ENCODE measurements around the gene SLC22A9. TPM values are rescaled to one million over a fixed set of nuclear protein-coding genes. Genes with fewer than 3 reads are reported as not detected.
"Not testable (repeated sequence)": the region's sequence is repeated elsewhere in the genome, so short reads cannot be mapped to it uniquely, and the experiment has no call there.

Gene SLC22A9
- not detected for total RNA-seq

- peaks cover 40% of the 10 kb centered on the region for H3K27me3 Mint-ChIP-seq
- no peak for ATAC-seq
- DNase-seq: no peak
- no peak within 1 kb of the TSS for H3K4me3 Mint-ChIP-seq
- H3K36me3 Mint-ChIP-seq (ENCODE audit: low read depth): no peaks in the 10 kb centered on the region
- H3K4me1 Mint-ChIP-seq: no peaks in the 10 kb centered on the region
- H3K27ac Mint-ChIP-seq: no peak within 1 kb of the TSS
- ChIA-PET POLR2A (no interaction called here), CTCF (no interaction called here)
- no peaks in the 10 kb centered on the region for H3K9me3 Mint-ChIP-seq (ENCODE audit: low read depth)
- intact Hi-C loops (cut with DNase I, micrococcal nuclease): no loop called here
These were observed at the start of gene SLC22A9 for GRCh38 chr11:63369165-63369970. Gene SLC22A9, plus strand, starts transcription at chr11:63369785. Its CDS starts 272 bp downstream, at chr11:63370057.

- Mint-ChIP-seq H3K4me3 (no peak overlapping the region), H3K9me3 (ENCODE audit: low read depth) (peaks cover 24% of the 10 kb centered on the region), H3K27ac (no peak overlapping the region), H3K27me3 (peaks cover 11% of the 10 kb centered on the region), H3K36me3 (ENCODE audit: low read depth) (no peaks in the 10 kb centered on the region), H3K4me1 (no peaks in the 10 kb centered on the region)
- ATAC-seq (no peak), DNase-seq (no peak)
- ChIA-PET POLR2A (no interaction called here), CTCF (no interaction called here)
- intact Hi-C loops (cut with DNase I, micrococcal nuclease): no loop called here
These were observed 47.9 kb upstream of the SLC22A9 start for GRCh38 chr11:63321723-63322122.

- H3K36me3 Mint-ChIP-seq (ENCODE audit: low read depth); H3K27ac Mint-ChIP-seq; DNase-seq; intact Hi-C loops (cut with DNase I, micrococcal nuclease); H3K4me3 Mint-ChIP-seq; POLR2A ChIA-PET; CTCF ChIA-PET; ATAC-seq; H3K4me1 Mint-ChIP-seq: not testable (repeated sequence)
- H3K27me3 Mint-ChIP-seq: peaks cover 32% of the 10 kb centered on the region
- H3K9me3 Mint-ChIP-seq (ENCODE audit: low read depth): peaks cover 10% of the 10 kb centered on the region
These were observed 34.5 kb upstream of the SLC22A9 start for GRCh38 chr11:63335089-63335488.

GRCh38 chr11:63337070-63337469 lies 32.5 kb upstream of the SLC22A9 start:
- no peak for DNase-seq
- Mint-ChIP-seq H3K27me3 (peaks cover 32% of the 10 kb centered on the region), H3K27ac (no peak overlapping the region), H3K36me3 (ENCODE audit: low read depth) (no peaks in the 10 kb centered on the region), H3K4me3 (no peak overlapping the region), H3K9me3 (ENCODE audit: low read depth) (peaks cover 10% of the 10 kb centered on the region), H3K4me1 (no peaks in the 10 kb centered on the region)
- CTCF ChIA-PET: no interaction called here
- intact Hi-C loops (cut with DNase I, micrococcal nuclease): no loop called here
- POLR2A ChIA-PET: no interaction called here
- ATAC-seq: no peak

- Mint-ChIP-seq H3K36me3 (ENCODE audit: low read depth) (no peaks in the 10 kb centered on the region), H3K27ac (no peak overlapping the region), H3K4me1 (no peaks in the 10 kb centered on the region), H3K27me3 (peaks cover 16% of the 10 kb centered on the region), H3K9me3 (ENCODE audit: low read depth) (no peaks in the 10 kb centered on the region), H3K4me3 (no peak overlapping the region)
- ChIA-PET CTCF (no interaction called here), POLR2A (no interaction called here)
- intact Hi-C loops (cut with DNase I, micrococcal nuclease): no loop called here
- ATAC-seq: no peak
- no peak for DNase-seq
These were observed 26.5 kb upstream of the SLC22A9 start for GRCh38 chr11:63343130-63343529.

GRCh38 chr11:63352144-63352543 lies 17.4 kb upstream of the SLC22A9 start:
- ChIA-PET CTCF (no interaction called here), POLR2A (no interaction called here)
- no peak overlapping the region for H3K27ac Mint-ChIP-seq
- DNase-seq: no peak
- no peaks in the 10 kb centered on the region for H3K36me3 Mint-ChIP-seq (ENCODE audit: low read depth)
- intact Hi-C loops (cut with DNase I, micrococcal nuclease): no loop called here
- ATAC-seq: no peak
- H3K4me3 Mint-ChIP-seq: no peak overlapping the region
- no peaks in the 10 kb centered on the region for H3K4me1 Mint-ChIP-seq
- peaks cover 8% of the 10 kb centered on the region for H3K9me3 Mint-ChIP-seq (ENCODE audit: low read depth)
- peaks cover 16% of the 10 kb centered on the region for H3K27me3 Mint-ChIP-seq

GRCh38 chr11:63362196-63362793 lies 7.3 kb upstream of the SLC22A9 start:
- Mint-ChIP-seq H3K4me1 (no peaks in the 10 kb centered on the region), H3K27ac (no peak overlapping the region), H3K4me3 (no peak overlapping the region), H3K36me3 (ENCODE audit: low read depth) (no peaks in the 10 kb centered on the region), H3K9me3 (ENCODE audit: low read depth) (peaks cover 8% of the 10 kb centered on the region), H3K27me3 (peaks cover 44% of the 10 kb centered on the region)
- ATAC-seq: no peak
- ChIA-PET CTCF (no interaction called here), POLR2A (no interaction called here)
- intact Hi-C loops (cut with DNase I, micrococcal nuclease): no loop called here
- DNase-seq: no peak

- Mint-ChIP-seq H3K27me3 (peaks cover 35% of the 10 kb centered on the region), H3K4me3 (no peak overlapping the region), H3K27ac (no peak overlapping the region), H3K9me3 (ENCODE audit: low read depth) (no peaks in the 10 kb centered on the region), H3K4me1 (no peaks in the 10 kb centered on the region), H3K36me3 (ENCODE audit: low read depth) (no peaks in the 10 kb centered on the region)
- intact Hi-C loops (cut with DNase I, micrococcal nuclease): no loop called here
- CTCF ChIA-PET: no interaction called here
- ATAC-seq: no peak
- POLR2A ChIA-PET: no interaction called here
- DNase-seq: no peak
These were observed 495 bp downstream of the SLC22A9 start for GRCh38 chr11:63369971-63370588.

GRCh38 chr11:63371396-63371795 lies 1.8 kb downstream of the SLC22A9 start:
- no peak for ATAC-seq
- ChIA-PET POLR2A (no interaction called here), CTCF (no interaction called here)
- H3K27ac Mint-ChIP-seq: no peak overlapping the region
- no peak for DNase-seq
- no peak overlapping the region for H3K4me3 Mint-ChIP-seq
- no peaks in the 10 kb centered on the region for H3K36me3 Mint-ChIP-seq (ENCODE audit: low read depth)
- intact Hi-C loops (cut with DNase I, micrococcal nuclease): no loop called here
- no peaks in the 10 kb centered on the region for H3K4me1 Mint-ChIP-seq
- H3K27me3 Mint-ChIP-seq: peaks cover 30% of the 10 kb centered on the region
- H3K9me3 Mint-ChIP-seq (ENCODE audit: low read depth): no peaks in the 10 kb centered on the region

GRCh38 chr11:63375434-63375833 lies 5.8 kb downstream of the SLC22A9 start:
- Mint-ChIP-seq H3K9me3 (ENCODE audit: low read depth) (no peaks in the 10 kb centered on the region), H3K27ac (no peak overlapping the region), H3K36me3 (ENCODE audit: low read depth) (no peaks in the 10 kb centered on the region), H3K4me3 (no peak overlapping the region), H3K4me1 (no peaks in the 10 kb centered on the region), H3K27me3 (peaks cover 23% of the 10 kb centered on the region)
- intact Hi-C loops (cut with DNase I, micrococcal nuclease): loop anchor here in 1 of 2 experiments (5.0 kb wide), 1 partner anchor 683 kb away; no protein-coding TSS in a partner anchor
- ATAC-seq: no peak
- CTCF ChIA-PET: no interaction called here
- no peak for DNase-seq
- POLR2A ChIA-PET: no interaction called here

GRCh38 chr11:63380130-63380529 lies 10.5 kb downstream of the SLC22A9 start:
- Mint-ChIP-seq H3K9me3 (ENCODE audit: low read depth) (no peaks in the 10 kb centered on the region), H3K27ac (no peak overlapping the region), H3K4me1 (no peaks in the 10 kb centered on the region), H3K4me3 (no peak overlapping the region), H3K27me3 (peaks cover 18% of the 10 kb centered on the region), H3K36me3 (ENCODE audit: low read depth) (no peaks in the 10 kb centered on the region)
- intact Hi-C loops (cut with DNase I, micrococcal nuclease): no loop called here
- ATAC-seq: no peak
- ChIA-PET CTCF (interaction anchor here (0.7 to 1.0 kb wide), 2 partner anchors 113 to 248 kb away, joined by 3 read pairs; no protein-coding TSS in a partner anchor), POLR2A (no interaction called here)
- DNase-seq: no peak

- no peak for DNase-seq
- POLR2A ChIA-PET: no interaction called here
- ATAC-seq: no peak
- Mint-ChIP-seq H3K4me1 (no peaks in the 10 kb centered on the region), H3K9me3 (ENCODE audit: low read depth) (no peaks in the 10 kb centered on the region), H3K36me3 (ENCODE audit: low read depth) (no peaks in the 10 kb centered on the region), H3K27ac (no peak overlapping the region), H3K27me3 (peaks cover 57% of the 10 kb centered on the region), H3K4me3 (no peak overlapping the region)
- CTCF ChIA-PET: no interaction called here
- intact Hi-C loops (cut with DNase I, micrococcal nuclease): no loop called here
These were observed 26.1 kb downstream of the SLC22A9 start for GRCh38 chr11:63395697-63396096.
